NCI-H748 (cell line): ENCODE results near the gene ASPSCR1.

ENCODE experiments used
- DNase-seq: peaks from one replicate; lab custom pipeline; 2025; ENCODE audit not compliant: unreplicated experiment; lab: John Stamatoyannopoulos, UW

The ASPSCR1 gene

GRCh38 chr17:81996757-81997441, 19.5 kb downstream of the ASPSCR1 start:
- no peak for DNase-seq

- DNase-seq: no peak
Measured at GRCh38 chr17:81998212-81998611, 20.8 kb downstream of the ASPSCR1 start.

DNA sequence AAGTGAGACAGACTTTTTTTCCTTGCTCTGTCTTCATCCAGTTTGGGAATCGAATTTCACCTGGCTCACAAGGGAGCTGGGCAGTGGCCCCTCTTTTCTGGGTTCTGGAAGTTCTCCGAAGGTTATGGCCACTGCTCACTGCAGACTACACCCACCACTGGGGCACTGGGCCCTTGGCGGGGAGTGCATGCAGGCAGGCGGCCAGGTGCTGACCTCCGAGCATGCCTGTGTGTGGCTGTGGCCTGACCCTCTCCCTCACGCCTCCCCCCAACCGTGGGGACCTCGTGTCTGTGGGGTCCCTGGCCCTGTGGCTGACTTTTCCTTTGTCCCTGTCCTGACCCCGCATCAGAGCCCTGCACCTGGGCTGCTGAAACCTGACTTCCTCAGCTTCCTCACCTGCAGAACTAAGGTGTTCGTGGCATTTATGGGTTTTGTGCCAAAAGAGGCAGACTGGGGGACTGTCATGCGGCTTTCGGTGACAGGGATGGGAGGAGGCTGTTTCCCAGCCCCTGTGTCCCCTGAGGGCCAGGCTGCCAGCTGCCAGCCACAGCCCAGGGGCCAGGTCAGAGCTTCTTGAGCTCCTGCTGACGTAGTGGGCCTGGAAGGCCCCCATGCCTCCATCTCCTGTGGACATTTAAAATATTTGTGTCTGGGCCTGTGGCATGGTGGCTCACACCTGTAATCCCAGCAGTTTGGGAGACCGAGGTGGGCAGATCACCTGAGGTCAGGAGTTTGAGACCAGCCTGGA, 21.4 kb downstream of the ASPSCR1 start:
- no peak for DNase-seq

GRCh38 chr17:81999587-81999975, 22.2 kb downstream of the ASPSCR1 start:
- DNase-seq: no peak

DNA sequence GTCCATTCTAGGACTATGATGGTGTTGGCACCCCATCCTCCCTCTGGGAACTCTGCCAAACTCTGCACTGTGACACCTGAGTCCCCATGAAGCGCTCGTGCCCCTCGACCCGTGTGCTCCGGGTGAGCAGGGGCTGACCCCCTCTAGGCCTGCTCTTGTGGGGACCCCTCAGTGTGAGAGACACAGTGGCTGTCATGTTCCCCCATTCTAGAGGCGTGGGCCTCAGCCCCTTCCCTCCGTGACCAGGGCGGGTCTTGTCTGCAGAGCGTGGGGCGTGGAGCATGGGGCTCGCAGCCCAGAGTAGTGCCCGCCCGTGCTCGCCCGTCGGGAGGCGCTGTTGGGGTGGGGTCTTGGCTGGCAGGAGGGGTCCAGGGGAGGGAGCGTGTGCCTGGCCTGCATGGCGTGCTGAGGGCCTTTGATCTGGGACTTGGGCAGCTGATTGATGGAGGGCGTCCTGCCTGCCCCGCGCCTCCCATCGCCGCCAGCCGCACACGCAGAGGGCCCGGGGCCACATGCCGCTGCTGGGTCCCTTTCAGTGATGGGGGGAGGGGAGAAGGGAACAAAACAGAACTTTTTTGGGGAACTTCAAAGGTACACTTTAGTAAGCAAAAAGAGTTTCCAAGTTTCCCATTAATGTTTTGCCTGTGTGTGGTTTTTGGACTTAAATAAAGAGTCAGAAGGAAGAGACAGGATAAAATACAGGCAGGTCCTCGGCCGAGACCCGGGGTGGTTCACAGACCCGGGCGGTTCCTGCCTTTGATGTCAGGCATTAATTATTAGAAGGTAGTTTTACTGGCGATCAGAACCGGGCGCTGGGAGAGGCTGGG, 22.8 kb downstream of the ASPSCR1 start:
- DNase-seq: no peak

GRCh38 chr17:82000803-82001570, 23.6 kb downstream of the ASPSCR1 start:
- DNase-seq: no peak

GRCh38 chr17:82001571-82002056, 24.2 kb downstream of the ASPSCR1 start:
- no peak for DNase-seq

DNA sequence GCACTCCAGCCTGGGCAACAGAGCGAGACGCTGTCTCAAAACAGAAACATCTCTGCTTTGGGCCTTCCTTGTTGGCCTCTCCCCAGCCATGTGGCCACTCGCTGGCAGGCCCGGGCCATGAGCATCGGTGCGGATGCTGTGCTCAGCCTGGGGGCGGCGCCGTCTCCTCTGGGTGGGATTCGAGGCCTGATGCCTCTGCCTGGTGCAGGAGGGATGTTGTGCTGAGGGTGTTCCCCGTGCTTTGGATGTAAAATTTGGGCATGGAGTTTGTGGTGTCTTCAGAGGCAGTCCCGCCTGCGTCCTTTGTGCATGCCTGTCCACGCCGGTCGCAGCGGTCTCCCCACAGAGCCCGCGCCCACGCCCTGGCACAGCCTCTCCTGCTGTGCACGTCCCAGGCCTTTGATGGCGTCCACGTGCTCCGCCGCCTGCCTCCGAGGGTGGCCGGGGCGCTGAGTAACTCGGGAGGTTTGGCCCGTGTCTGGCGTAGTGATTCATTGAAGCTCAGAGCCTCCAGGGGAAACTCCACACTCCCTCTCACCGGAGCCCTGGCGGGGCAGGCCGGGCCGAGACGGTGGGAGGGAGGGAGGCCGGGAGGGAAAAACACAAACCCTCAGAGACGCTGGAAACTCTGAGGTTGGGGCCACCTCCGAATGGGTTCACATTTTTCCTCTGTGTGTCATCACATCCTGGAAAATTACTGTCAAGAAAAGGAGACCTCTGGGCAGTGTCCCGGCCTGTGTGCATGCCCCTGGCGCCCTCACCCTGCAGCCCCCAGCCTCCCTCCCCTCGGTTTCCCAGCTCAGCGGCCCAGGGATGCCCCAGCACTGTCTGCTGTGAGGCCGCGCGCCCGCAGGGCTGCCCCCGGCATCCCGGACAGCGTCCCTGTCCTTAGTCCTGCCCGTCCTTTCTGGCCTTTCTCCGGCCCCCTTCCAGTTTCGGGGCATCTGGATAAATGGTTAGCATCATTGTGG, 26.3 kb downstream of the ASPSCR1 start:
- no peak for DNase-seq

GRCh38 chr17:82004517-82005455, 27.4 kb downstream of the ASPSCR1 start:
- no peak for DNase-seq

DNA sequence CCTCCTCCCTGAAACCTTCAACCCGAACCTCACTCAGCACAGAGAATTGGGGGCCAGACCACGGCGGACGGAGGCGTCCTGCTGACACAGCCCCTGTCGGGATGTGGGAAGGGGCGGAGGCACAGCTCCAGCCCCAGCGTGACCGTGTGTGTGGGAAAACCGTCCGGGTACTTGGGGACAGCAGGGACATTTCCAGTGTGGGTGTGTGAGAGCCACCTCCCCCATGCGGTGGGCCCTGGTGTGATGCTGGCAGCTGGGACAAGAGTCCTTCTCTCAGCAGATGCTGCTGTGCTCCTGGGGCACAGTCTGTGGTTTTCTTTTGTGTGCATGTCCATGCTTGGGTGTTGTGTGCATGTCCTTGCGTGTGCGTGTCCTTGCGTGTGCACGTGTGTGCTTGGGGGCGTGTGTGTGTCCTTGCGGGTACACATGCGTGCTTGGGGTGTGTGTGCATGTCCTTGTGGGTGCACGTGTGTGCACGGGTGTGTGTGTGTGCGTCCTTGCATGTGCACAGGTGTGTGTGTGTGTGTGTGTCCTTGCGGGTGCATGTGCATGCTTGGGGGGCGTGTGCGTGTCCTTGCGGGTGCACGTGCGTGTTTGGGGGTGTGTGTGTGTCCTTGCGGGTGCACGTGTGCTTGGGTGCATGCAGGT, 28.4 kb downstream of the ASPSCR1 start:
- DNase-seq: no peak

- DNase-seq: no peak
Measured at GRCh38 chr17:82006468-82007227, 29.2 kb downstream of the ASPSCR1 start.

DNA sequence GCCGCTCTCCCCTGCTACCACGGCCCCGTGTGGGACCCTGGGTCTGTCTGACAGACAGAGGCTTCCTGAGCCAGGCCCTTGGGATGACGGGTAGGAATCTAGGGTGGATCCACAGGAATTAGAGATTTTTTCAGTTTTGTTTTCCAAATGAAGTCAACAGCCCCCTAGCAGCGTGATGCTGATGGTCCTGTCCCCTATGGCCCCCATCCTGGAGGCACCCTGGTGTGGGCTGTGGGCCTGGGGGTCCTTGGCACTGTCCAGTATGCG, 29.7 kb downstream of the ASPSCR1 start:
- no peak for DNase-seq

GRCh38 chr17:82007495-82008257, 30.2 kb downstream of the ASPSCR1 start:
- DNase-seq: no peak

DNA sequence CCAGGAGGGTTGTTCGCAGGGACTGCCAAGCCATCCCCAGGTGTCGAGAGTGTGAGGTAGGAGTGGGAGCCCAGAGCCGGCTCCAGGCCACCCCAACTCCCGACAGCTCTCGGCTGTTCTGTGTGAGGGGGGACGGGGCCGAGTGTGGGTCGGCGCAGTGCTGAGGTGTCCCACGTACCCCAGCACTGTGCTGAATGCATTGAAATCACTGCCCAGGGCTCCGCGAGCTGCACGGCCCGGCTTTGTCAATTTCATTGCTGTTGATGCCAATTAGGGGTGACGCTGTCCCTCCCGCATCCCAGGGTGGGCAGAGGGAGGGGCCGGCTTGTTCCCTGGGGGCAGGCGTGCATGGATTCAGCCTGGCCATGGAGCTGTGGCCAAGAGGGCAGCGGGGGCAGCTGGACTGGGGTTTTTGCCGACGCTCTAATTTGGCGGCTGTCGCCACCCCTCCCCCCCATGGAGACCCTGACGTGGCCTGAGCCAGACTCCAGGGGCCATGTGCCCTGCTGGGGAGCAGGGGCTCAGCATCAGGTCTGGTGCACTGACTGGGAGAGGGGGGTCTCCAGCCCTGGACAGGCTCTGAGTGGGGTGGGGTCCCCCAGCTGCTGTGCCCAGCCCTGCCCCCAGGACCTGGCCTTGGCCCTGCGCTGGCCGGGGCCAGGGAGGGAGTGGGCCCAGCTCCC, 31.0 kb downstream of the ASPSCR1 start:
- no peak for DNase-seq

GRCh38 chr17:82008941-82009405, 31.5 kb downstream of the ASPSCR1 start:
- no peak for DNase-seq

DNA sequence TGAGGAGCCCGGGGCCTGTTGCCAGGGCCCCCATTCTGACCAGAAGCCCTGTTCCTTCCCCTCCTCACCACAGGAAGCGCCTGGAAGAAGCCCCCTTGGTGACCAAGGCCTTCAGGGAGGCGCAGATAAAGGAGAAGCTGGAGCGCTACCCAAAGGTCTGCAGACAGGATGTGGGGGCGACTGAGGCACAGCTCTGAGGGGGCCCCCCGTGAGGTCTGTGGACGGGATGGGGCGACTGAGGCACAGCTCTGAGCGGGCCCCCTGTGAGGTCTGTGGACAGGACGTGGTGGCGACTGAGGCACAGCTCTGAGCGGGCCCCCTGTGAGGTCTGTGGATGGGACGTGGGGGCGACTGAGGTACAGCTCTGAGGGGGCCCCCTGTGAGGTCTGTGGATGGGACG, 32.0 kb downstream of the ASPSCR1 start:
- DNase-seq: no peak
